Measurements from ENCODE around the gene HNRNPUL1.

Gene HNRNPUL1

DNA sequence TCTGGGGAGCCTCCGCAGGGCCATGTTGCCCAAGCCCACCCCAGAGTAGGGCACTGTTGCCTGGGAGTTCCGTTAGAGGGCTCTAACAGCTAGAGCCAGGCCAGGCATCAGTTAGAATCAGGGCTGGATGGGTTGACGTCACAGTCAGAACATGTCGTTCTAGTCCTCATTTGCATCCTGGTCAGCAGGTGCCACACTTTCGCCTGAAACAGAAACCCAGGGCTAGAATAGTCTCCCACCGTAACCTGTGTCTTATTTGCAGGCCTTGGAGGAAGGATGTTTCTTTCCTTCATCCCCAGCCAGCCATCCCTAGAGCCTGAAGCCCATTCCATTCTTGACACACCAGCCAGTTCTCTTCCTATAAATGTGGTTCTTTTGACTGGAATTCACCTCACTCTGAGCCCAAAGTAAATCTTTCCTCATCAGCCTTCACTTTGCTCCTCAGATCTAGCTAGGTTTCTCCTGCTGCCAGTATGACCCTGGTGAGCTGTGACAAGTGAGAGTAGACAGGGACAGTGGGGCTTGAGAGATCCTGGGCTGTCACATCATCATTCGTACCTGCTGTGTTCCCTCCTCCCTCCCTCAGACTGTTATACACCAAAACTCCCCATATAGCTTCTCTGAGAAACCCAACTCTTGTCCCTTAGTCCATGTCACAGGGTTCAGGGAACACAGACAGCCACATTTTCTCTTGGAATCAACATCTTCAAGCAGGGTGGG, 33.6 kb downstream of the HNRNPUL1 start:
- H3K4me3 ChIP-seq (ENCODE audit: low read length): no peak overlapping the region
- no peak for DNase-seq (ENCODE audit: low read depth)
- TF ChIP-seq, protein P1, sequence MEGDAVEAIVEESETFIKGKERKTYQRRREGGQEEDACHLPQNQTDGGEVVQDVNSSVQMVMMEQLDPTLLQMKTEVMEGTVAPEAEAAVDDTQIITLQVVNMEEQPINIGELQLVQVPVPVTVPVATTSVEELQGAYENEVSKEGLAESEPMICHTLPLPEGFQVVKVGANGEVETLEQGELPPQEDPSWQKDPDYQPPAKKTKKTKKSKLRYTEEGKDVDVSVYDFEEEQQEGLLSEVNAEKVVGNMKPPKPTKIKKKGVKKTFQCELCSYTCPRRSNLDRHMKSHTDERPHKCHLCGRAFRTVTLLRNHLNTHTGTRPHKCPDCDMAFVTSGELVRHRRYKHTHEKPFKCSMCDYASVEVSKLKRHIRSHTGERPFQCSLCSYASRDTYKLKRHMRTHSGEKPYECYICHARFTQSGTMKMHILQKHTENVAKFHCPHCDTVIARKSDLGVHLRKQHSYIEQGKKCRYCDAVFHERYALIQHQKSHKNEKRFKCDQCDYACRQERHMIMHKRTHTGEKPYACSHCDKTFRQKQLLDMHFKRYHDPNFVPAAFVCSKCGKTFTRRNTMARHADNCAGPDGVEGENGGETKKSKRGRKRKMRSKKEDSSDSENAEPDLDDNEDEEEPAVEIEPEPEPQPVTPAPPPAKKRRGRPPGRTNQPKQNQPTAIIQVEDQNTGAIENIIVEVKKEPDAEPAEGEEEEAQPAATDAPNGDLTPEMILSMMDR (conservative IDR thresholded peaks at IDR 0.05; ENCODE audit: low read depth, low read length): no peak

GRCh38 chr19:41298348-41298964, 34.3 kb downstream of the HNRNPUL1 start:
- TF ChIP-seq, protein P1 (conservative IDR thresholded peaks at IDR 0.05; ENCODE audit: low read depth, low read length): no peak
- DNase-seq (ENCODE audit: low read depth): peak; percentile 76
- no peak overlapping the region for H3K4me3 ChIP-seq (ENCODE audit: low read length)

GRCh38 chr19:41299046-41299754, 35.0 kb downstream of the HNRNPUL1 start:
- TF ChIP-seq, protein P1 (conservative IDR thresholded peaks at IDR 0.05; ENCODE audit: low read depth, low read length): no peak
- H3K4me3 ChIP-seq (ENCODE audit: low read length): no peak overlapping the region
- no peak for DNase-seq (ENCODE audit: low read depth)

DNA sequence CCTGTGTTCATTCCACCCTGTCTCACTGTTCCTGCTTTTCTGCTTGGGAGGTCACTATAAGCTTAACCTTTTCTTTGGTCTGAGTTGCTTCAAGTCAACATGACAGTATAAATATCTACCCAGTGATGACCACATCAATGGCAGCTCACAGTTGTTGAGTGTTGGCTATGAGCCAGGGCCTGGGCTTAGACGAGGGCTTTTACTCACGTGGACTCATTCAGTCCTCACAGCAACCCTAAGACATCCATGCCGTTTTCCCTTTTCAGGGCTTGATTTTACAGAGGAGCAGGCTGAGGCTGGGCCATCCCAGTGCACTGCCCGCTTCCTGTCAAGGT, 35.5 kb downstream of the HNRNPUL1 start:
- peak; percentile 64 for DNase-seq (ENCODE audit: low read depth)
- H3K4me3 ChIP-seq (ENCODE audit: low read length): no peak overlapping the region
- TF ChIP-seq, protein P1 (conservative IDR thresholded peaks at IDR 0.05; ENCODE audit: low read depth, low read length): no peak

GRCh38 chr19:41300555-41300954, 36.4 kb downstream of the HNRNPUL1 start:
- no peak overlapping the region for H3K4me3 ChIP-seq (ENCODE audit: low read length)
- TF ChIP-seq, protein P1 (conservative IDR thresholded peaks at IDR 0.05; ENCODE audit: low read depth, low read length): no peak
- no peak for DNase-seq (ENCODE audit: low read depth)

DNA sequence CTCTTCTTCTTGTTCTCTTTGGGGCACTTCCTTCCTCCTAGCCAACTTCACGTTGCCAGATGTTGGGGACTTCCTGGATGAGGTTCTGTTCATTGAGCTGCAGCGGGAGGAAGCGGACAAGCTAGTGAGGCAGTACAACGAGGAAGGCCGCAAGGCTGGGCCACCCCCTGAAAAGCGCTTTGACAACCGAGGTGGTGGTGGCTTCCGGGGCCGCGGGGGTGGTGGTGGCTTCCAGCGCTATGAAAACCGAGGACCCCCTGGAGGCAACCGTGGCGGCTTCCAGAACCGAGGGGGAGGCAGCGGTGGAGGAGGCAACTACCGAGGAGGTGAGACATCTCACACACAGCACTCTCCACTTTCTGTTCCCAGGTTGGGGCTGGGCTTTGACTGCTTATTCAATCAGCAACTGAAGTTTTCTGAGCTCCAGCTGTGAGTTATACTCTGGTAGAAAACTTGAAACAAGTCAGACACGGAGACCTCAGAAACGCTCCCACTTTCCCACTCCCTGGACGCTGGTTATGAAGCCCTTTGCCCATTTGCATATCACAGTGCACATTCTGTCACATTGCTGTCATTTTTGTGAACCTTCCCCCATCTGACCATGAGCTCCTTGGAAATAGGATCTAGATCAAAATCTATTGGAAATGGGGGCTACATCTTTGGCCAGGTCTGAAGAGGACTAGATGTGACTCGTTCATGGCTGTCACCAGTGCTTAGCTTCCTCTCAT, 38.6 kb downstream of the HNRNPUL1 start:
- TF ChIP-seq, protein P1 (conservative IDR thresholded peaks at IDR 0.05; ENCODE audit: low read depth, low read length): no peak
- no peak for DNase-seq (ENCODE audit: low read depth)
- H3K4me3 ChIP-seq (ENCODE audit: low read length): no peak overlapping the region

All from retinal pigment epithelial cell (primary cell).